ENCODE results near the gene KRT40. TPM values are rescaled to one million over a fixed set of nuclear protein-coding genes. Genes with fewer than 3 reads are reported as not detected.

KRT40 gene
- total and polyA plus RNA-seq, 4 experiments from 2014 or later, result not detected

GRCh38 chr17:40963838-40964237 is 20.3 kb downstream of the KRT40 start:
- POLR2A ChIA-PET (ENCODE audit: partially characterized antibody), result no interaction called here
- H3K4me3 ChIP-seq (ENCODE audit: low read length in 2 of 2), result no peak overlapping the region
- Mint-ChIP-seq H3K36me3 (no peaks in the 10 kb centered on the region), H3K27me3 (peaks cover 2 to 4% of the 10 kb centered on the region in 2 donors), H3K4me1 (peaks cover 0 to 3% (median 0%) of the 10 kb centered on the region in 4 donors), H3K4me3 (no peak overlapping the region), H3K9me3 (peaks cover 0 to 4% (median under 1%) of the 10 kb centered on the region in 8 donors), H3K27ac (no peak overlapping the region)
- intact Hi-C loops (cut with micrococcal nuclease), result no loop called here
- H3K9me3 ChIP-seq (ENCODE audit: control insufficient read depth in 1 of 2, low read length in 2 of 2), result no peaks in the 10 kb centered on the region
- CTCF ChIA-PET (ENCODE audit: partially characterized antibody), result interaction anchor here (0.8 to 2.3 kb wide), 5 partner anchors 11 to 359 kb away, joined by 3 to 7 read pairs (median 5); no protein-coding TSS in a partner anchor
- no peak overlapping the region for H3K27ac ChIP-seq (ENCODE audit: low read depth, low read length)
- no peaks in the 10 kb centered on the region for H3K27me3 ChIP-seq (ENCODE audit: insufficient read depth, low read length)
- no peaks in the 10 kb centered on the region for H3K36me3 ChIP-seq (ENCODE audit: insufficient read depth, low read length)
- no peaks in the 10 kb centered on the region for H3K4me1 ChIP-seq (ENCODE audit: insufficient read depth, low read length)
- peak in 4 of 5 donors; percentile 12 to 17 (median 14) for DNase-seq

- ChIA-PET POLR2A (ENCODE audit: partially characterized antibody) (no interaction called here), CTCF (ENCODE audit: partially characterized antibody) (interaction anchor here (0.9 to 2.3 kb wide), 7 partner anchors 8 to 526 kb away, joined by 3 to 6 read pairs (median 4); no protein-coding TSS in a partner anchor)
- peaks cover 0 to 3% (median 0%) of the 10 kb centered on the region in 4 donors for H3K4me1 Mint-ChIP-seq
- Histone ChIP-seq H3K27ac (ENCODE audit: low read depth, low read length) (no peak overlapping the region), H3K36me3 (ENCODE audit: insufficient read depth, low read length) (no peaks in the 10 kb centered on the region), H3K9me3 (ENCODE audit: control insufficient read depth in 1 of 2, low read length in 2 of 2) (no peaks in the 10 kb centered on the region), H3K4me1 (ENCODE audit: insufficient read depth, low read length) (no peaks in the 10 kb centered on the region), H3K27me3 (ENCODE audit: insufficient read depth, low read length) (no peaks in the 10 kb centered on the region), H3K4me3 (ENCODE audit: low read length in 2 of 2) (no peak overlapping the region)
- intact Hi-C loops (cut with micrococcal nuclease), result no loop called here
- no peak for DNase-seq
- no peak overlapping the region for H3K27ac Mint-ChIP-seq
- no peak overlapping the region for H3K4me3 Mint-ChIP-seq
- H3K27me3 Mint-ChIP-seq, result peaks cover 2 to 5% of the 10 kb centered on the region in 2 donors
- no peaks in the 10 kb centered on the region for H3K36me3 Mint-ChIP-seq
- H3K9me3 Mint-ChIP-seq, result peaks cover 0 to 4% (median 0%) of the 10 kb centered on the region in 8 donors
These were observed 22.0 kb downstream of the KRT40 start for GRCh38 chr17:40962059-40962561.

GRCh38 chr17:40961591-40961990 is 22.5 kb downstream of the KRT40 start:
- no peaks in the 10 kb centered on the region for H3K36me3 Mint-ChIP-seq
- ChIA-PET CTCF (ENCODE audit: partially characterized antibody) (interaction anchor here (0.9 to 2.3 kb wide), 7 partner anchors 9 to 527 kb away, joined by 3 to 6 read pairs (median 4); no protein-coding TSS in a partner anchor), POLR2A (ENCODE audit: partially characterized antibody) (no interaction called here)
- no peak for DNase-seq
- Histone ChIP-seq H3K4me3 (ENCODE audit: low read length in 2 of 2) (no peak overlapping the region), H3K27ac (ENCODE audit: low read depth, low read length) (no peak overlapping the region), H3K4me1 (ENCODE audit: insufficient read depth, low read length) (no peaks in the 10 kb centered on the region), H3K36me3 (ENCODE audit: insufficient read depth, low read length) (no peaks in the 10 kb centered on the region), H3K27me3 (ENCODE audit: insufficient read depth, low read length) (no peaks in the 10 kb centered on the region), H3K9me3 (ENCODE audit: control insufficient read depth in 1 of 2, low read length in 2 of 2) (no peaks in the 10 kb centered on the region)
- peaks cover 2 to 5% of the 10 kb centered on the region in 2 donors for H3K27me3 Mint-ChIP-seq
- intact Hi-C loops (cut with micrococcal nuclease), result no loop called here
- no peak overlapping the region for H3K27ac Mint-ChIP-seq
- H3K9me3 Mint-ChIP-seq, result peaks cover 0 to 4% (median 0%) of the 10 kb centered on the region in 8 donors
- H3K4me3 Mint-ChIP-seq, result no peak overlapping the region
- H3K4me1 Mint-ChIP-seq, result peaks cover 0 to 3% (median 0%) of the 10 kb centered on the region in 4 donors

GRCh38 chr17:40960144-40960543 is 24.0 kb downstream of the KRT40 start:
- no peak overlapping the region for H3K27ac Mint-ChIP-seq
- Histone ChIP-seq H3K4me3 (ENCODE audit: low read length in 2 of 2) (no peak overlapping the region), H3K9me3 (ENCODE audit: control insufficient read depth in 1 of 2, low read length in 2 of 2) (no peaks in the 10 kb centered on the region), H3K4me1 (ENCODE audit: insufficient read depth, low read length) (no peaks in the 10 kb centered on the region), H3K27ac (ENCODE audit: low read depth, low read length) (no peak overlapping the region), H3K36me3 (ENCODE audit: insufficient read depth, low read length) (no peaks in the 10 kb centered on the region), H3K27me3 (ENCODE audit: insufficient read depth, low read length) (no peaks in the 10 kb centered on the region)
- CTCF ChIA-PET (ENCODE audit: partially characterized antibody), result no interaction called here
- DNase-seq, result no peak
- H3K4me1 Mint-ChIP-seq, result peaks cover 0 to 3% (median 0%) of the 10 kb centered on the region in 4 donors
- peaks cover 0 to 6% of the 10 kb centered on the region in 2 donors for H3K27me3 Mint-ChIP-seq
- no peaks in the 10 kb centered on the region for H3K36me3 Mint-ChIP-seq
- intact Hi-C loops (cut with micrococcal nuclease), result no loop called here
- no peak overlapping the region for H3K4me3 Mint-ChIP-seq
- POLR2A ChIA-PET (ENCODE audit: partially characterized antibody), result no interaction called here
- H3K9me3 Mint-ChIP-seq, result peaks cover 0 to 4% (median 0%) of the 10 kb centered on the region in 8 donors

GRCh38 chr17:40958086-40958953 is 25.8 kb downstream of the KRT40 start:
- no peaks in the 10 kb centered on the region for H3K4me1 ChIP-seq (ENCODE audit: insufficient read depth, low read length)
- DNase-seq, result no peak
- no peak overlapping the region for H3K4me3 ChIP-seq (ENCODE audit: low read length in 2 of 2)
- Mint-ChIP-seq H3K36me3 (no peaks in the 10 kb centered on the region), H3K27me3 (peaks cover 6 to 9% of the 10 kb centered on the region in 2 donors), H3K4me3 (no peak overlapping the region), H3K27ac (no peak overlapping the region), H3K9me3 (peaks cover 0 to 2% (median 0%) of the 10 kb centered on the region in 8 donors), H3K4me1 (no peaks in the 10 kb centered on the region)
- peaks cover 4% of the 10 kb centered on the region for H3K27me3 ChIP-seq (ENCODE audit: insufficient read depth, low read length)
- intact Hi-C loops (cut with micrococcal nuclease), result no loop called here
- H3K36me3 ChIP-seq (ENCODE audit: insufficient read depth, low read length), result no peaks in the 10 kb centered on the region
- H3K9me3 ChIP-seq (ENCODE audit: control insufficient read depth in 1 of 2, low read length in 2 of 2), result no peaks in the 10 kb centered on the region
- POLR2A ChIA-PET (ENCODE audit: partially characterized antibody), result no interaction called here
- H3K27ac ChIP-seq (ENCODE audit: low read depth, low read length), result no peak overlapping the region
- CTCF ChIA-PET (ENCODE audit: partially characterized antibody), result no interaction called here

- Mint-ChIP-seq H3K27me3 (peaks cover 11 to 12% of the 10 kb centered on the region in 2 donors), H3K9me3 (peaks cover 0 to under 1% (median 0%) of the 10 kb centered on the region in 8 donors), H3K4me1 (no peaks in the 10 kb centered on the region), H3K4me3 (no peak overlapping the region), H3K36me3 (no peaks in the 10 kb centered on the region), H3K27ac (no peak overlapping the region)
- no peaks in the 10 kb centered on the region for H3K36me3 ChIP-seq (ENCODE audit: insufficient read depth, low read length)
- no peak for DNase-seq
- no peak overlapping the region for H3K27ac ChIP-seq (ENCODE audit: low read depth, low read length)
- no peak overlapping the region for H3K4me3 ChIP-seq (ENCODE audit: low read length in 2 of 2)
- intact Hi-C loops (cut with micrococcal nuclease), result no loop called here
- H3K4me1 ChIP-seq (ENCODE audit: insufficient read depth, low read length), result no peaks in the 10 kb centered on the region
- CTCF ChIA-PET (ENCODE audit: partially characterized antibody), result no interaction called here
- H3K9me3 ChIP-seq (ENCODE audit: control insufficient read depth in 1 of 2, low read length in 2 of 2), result no peaks in the 10 kb centered on the region
- H3K27me3 ChIP-seq (ENCODE audit: insufficient read depth, low read length), result peaks cover 4% of the 10 kb centered on the region
- POLR2A ChIA-PET (ENCODE audit: partially characterized antibody), result no interaction called here
These were observed 27.5 kb downstream of the KRT40 start for GRCh38 chr17:40956401-40957254.

- DNase-seq, result no peak
- Histone ChIP-seq H3K9me3 (ENCODE audit: control insufficient read depth in 1 of 2, low read length in 2 of 2) (no peaks in the 10 kb centered on the region), H3K27me3 (ENCODE audit: insufficient read depth, low read length) (peaks cover 4% of the 10 kb centered on the region), H3K4me1 (ENCODE audit: insufficient read depth, low read length) (no peaks in the 10 kb centered on the region), H3K36me3 (ENCODE audit: insufficient read depth, low read length) (no peaks in the 10 kb centered on the region), H3K27ac (ENCODE audit: low read depth, low read length) (no peak overlapping the region), H3K4me3 (ENCODE audit: low read length in 2 of 2) (no peak overlapping the region)
- peaks cover 18 to 25% of the 10 kb centered on the region in 2 donors for H3K27me3 Mint-ChIP-seq
- POLR2A ChIA-PET (ENCODE audit: partially characterized antibody), result no interaction called here
- no peak overlapping the region for H3K4me3 Mint-ChIP-seq
- H3K9me3 Mint-ChIP-seq, result no peaks in the 10 kb centered on the region
- no peaks in the 10 kb centered on the region for H3K4me1 Mint-ChIP-seq
- CTCF ChIA-PET (ENCODE audit: partially characterized antibody), result interaction anchor here (2.3 kb wide), 1 partner anchor 9 kb away, joined by 6 read pairs; no protein-coding TSS in a partner anchor
- peak overlapping the region in 1 of 7 donors; percentile 12 for H3K27ac Mint-ChIP-seq
- H3K36me3 Mint-ChIP-seq, result no peaks in the 10 kb centered on the region
- intact Hi-C loops (cut with micrococcal nuclease), result no loop called here
These were observed 30.2 kb downstream of the KRT40 start for GRCh38 chr17:40953881-40954280.
